ENCODE results near the gene CTAGE8.
"Not testable (repeated sequence)": the region's sequence is repeated elsewhere in the genome, so short reads cannot be mapped to it uniquely, and the experiment has no call there.

The CTAGE8 gene

DNA sequence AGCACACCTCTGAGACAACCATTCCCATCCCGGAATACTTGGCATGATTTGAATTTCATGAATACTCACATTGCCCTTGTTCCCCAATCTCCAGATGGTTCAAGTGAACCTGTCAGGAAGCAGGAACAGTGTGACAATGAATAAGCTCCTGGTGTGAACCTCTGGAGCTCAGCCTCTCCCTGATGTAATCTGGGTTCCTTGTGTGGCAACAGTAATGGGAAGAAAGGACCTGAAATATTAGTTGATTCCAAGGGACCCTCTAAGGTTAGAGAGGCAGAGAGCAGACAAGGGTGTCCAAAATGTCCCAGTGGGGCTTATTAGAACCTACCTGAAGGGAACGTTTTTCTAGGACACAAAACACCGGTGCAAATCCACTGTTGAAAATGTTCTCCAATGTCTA, 13.0 kb downstream of the CTAGE8 start:
- peak; percentile 2 for DNase-seq (ENCODE audit: low spot score)

DNA sequence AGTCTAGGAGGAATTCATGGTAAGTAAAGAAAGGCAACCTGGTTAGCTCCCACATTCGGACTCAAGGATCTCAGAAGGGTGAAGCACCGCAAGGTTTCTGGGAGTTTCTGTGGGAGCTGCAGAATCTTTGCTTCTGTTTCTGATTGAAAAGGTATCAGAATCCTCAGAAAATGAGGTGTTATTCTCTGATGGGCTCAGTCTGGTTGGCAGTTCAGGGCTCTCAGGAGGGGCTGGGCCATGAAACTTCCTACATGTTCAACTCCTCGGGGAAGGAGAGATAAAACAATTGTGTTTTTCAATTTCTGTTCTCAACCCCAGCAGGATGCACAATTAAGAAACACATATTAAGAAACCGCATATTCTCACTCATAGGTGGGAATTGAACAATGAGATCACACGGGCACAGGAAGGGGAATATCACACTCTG, 13.6 kb downstream of the CTAGE8 start:
- peak; percentile 2 for DNase-seq (ENCODE audit: low spot score)

DNA sequence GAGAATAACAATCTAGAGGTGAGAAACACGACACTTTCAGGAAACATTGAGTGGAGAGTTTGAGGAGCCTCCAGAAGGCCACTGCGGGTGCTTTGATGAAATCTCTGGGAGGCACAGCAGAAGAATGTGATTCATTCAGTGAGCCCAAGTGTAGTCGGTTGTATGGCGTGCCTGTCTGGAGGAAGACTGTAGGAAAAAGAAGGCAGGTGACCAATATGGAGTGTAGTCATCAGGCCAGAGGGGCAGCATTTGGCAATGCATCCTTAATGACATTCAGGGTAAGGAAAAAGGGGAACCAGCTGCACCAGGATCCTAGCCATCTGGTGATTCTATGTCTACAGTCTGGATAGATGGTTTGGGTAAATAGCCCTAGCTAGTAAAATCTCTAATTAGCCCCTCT, 16.8 kb downstream of the CTAGE8 start:
- not testable (repeated sequence) for DNase-seq (ENCODE audit: low spot score)

DNA sequence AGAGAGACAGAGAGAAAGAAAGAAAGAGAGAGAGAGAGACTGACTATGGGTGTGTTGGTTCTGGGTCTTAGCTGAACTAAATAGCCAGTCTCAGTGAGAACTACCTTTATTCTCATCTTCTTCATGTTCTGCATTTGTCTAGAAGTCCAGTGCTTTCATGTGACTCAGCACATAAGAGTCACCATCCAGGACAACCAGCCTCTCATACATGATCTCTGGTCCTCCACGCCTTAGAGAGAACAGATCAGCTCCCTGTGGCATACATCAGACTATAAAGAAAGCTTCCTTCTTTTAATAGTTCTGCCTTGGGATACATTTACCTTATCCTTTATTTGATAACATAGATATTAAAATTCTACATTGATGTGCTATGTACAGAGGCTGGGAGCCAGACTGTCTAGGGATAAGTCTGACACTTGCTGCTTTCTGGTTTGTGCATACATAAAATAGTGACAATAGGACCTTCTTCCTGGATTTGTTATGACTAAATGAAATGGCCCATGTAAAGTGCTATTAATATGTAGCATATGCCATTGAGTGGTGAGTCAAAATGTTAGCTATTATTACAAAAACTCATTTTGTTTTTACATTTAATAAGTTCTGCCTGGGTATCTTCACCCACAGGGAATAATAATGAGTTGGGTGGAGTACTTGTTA, 21.3 kb downstream of the CTAGE8 start:
- not testable (repeated sequence) for DNase-seq (ENCODE audit: low spot score)

DNA sequence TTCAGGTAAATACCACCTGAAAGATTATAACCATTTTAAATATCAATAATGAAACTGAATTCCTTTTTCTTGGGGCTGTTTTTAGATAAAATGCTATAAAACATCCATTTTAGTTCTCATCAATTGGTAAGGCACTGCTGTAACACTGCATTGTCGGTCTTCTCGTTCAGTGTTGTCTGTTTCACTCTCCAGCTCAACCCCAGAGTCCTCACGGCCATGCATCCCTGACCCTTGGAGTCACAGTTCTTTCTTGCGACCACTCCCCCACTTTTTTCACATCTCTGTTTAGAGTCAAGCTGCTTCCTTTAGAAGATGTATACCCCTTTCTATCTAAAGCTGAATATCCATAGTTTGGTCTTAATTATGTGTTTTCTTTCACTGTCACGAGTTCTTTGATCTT, 22.1 kb downstream of the CTAGE8 start:
- DNase-seq (ENCODE audit: low spot score) = not testable (repeated sequence)

DNA sequence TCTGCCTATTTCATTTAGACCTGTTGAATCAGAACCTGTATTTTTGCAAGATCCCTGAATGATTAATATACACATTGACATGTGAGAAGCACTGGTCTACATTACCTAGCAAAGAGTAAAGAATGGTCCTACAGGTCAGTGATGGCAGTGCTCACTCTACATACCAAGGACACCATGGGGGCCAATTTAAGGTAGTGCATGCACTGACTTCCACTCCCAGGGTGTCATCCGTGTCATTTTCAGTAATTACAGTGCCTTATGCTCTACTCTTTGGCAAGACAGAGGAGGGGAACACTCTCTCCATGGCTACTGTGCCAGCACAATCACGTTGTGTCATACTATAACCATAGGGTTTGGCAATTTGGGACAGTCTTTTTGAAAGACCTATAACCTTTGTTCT, 23.7 kb downstream of the CTAGE8 start:
- DNase-seq (ENCODE audit: low spot score) = not testable (repeated sequence)

DNA sequence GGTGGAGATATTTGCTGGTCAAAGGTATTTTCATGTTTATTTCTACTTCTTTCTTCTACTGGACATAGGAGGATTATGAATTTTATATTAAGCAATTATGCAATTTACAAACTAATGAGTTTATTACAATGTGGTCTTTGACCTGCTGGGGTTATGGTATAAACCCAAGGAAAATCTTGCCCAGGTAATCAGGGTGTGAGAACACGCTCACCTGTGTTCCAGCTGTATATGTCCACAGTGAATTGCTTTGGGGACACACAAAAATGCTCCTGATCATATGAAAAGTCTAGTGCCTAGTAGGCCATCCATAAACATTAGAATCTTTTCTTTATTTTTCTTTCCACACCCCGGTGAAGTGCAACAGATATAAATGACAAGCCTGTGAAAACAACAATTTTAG, 29.7 kb downstream of the CTAGE8 start, which contains the start of gene OR2A42:
OR2A42 (minus strand) TSS at position 241 of the 400 bp plus-strand sequence. CDS start 6,762 bp downstream, outside the sequence.
- DNase-seq (ENCODE audit: low spot score) = not testable (repeated sequence)

DNA sequence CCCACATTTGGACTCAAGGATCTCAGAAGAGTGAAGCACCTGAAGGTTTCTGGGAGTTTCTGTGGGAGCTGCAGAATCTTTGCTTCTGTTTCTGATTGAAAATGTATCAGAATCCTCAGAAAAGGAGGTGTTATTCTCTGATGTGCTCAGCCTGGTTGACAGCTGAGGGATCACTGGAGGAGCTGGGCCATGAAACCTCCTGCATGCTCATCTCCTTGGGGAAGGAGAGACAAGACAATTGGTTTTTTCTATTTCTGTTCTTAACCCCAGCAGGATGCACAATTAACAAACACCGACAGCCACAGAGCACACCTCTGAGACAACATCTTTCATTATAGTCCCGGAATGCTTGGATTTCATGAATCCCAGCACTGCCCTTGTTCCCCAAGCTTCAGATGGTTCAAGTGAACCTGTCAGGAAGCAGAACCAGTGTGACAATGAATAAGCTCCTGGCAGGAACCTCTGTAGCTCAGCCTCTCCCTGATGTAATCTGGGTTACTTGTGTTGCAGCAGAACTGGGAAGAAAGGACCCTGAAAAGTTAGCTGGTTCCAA, 30.5 kb downstream of the CTAGE8 start:
- DNase-seq (ENCODE audit: low spot score) = not testable (repeated sequence)

DNA sequence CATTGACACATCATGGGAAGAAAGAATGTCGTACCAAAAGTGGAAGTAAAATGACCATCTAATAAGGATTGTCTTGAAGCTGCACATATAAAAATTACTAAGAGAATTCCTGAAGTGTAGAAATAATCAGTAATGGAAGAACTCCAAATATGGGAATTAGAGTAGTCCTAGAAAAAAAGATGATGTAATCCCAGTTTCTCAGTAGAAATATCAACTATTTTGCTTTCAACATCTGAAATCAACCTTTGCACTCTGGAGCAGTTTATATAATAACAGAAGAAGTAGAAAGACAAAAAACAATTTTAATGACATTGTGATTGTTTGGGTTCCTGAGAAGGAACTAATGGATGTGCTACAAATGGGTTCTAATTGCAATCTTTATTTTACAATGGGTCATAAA, 36.0 kb downstream of the CTAGE8 start:
- DNase-seq (ENCODE audit: low spot score) = not testable (repeated sequence)

DNA sequence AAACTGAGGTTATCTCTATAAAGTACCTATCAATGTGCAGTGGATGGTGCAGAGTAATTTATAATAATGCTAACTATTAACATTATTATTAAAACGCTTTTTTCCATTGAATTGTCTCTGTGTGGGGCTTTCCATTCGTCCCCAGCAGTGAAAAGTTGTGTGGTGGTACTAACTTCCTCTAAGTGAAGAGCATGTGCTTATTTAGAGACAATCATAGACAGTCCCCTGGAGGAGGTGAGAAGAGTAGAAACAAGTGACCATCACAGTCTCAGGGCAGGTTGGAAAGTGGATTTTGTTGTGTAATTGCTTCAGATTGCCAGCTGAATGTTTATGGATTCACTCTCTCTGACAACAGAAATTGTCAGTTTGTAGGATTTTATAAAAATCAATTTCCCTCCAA, 38.1 kb downstream of the CTAGE8 start:
- DNase-seq (ENCODE audit: low spot score) = not testable (repeated sequence)

DNA sequence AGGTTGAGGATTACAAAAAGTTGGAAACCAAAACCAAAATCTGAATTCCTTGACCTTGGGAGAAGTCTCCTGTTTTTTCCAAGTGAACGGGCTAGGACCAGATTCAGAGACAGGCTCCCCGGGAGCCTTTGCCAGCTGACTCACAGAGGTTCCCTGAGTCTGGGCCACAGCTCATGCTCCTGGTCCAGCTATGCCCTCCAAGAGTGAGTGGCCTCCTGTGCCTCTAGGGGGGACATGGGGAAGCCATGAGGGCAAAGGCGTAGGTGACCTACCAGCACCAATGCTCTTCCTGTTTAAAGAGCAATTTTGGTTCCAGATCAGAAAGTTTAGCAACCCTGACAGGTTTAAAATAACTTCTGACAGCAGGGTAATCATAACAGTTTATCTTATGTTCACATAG, 40.3 kb downstream of the CTAGE8 start:
- not testable (repeated sequence) for DNase-seq (ENCODE audit: low spot score)

DNA sequence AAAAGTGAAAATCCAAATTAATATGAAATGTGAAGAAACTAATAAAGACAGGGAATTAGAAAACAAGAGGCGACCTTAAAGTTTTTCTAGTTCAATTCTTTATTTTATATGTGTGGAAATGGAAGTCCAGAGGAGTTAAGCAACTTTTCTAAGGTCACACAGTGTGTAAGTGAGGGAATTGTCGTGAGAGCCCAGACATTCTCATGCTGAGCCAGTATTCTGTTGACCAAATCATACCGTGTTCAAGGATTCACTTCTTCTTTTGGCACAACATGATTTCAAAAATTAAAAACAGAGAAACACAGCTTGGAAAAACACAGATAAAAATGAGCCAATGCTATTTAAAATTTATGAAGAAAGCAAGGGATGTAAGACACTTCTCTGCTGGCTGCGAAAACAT, 42.2 kb downstream of the CTAGE8 start:
- not testable (repeated sequence) for DNase-seq (ENCODE audit: low spot score)

DNA sequence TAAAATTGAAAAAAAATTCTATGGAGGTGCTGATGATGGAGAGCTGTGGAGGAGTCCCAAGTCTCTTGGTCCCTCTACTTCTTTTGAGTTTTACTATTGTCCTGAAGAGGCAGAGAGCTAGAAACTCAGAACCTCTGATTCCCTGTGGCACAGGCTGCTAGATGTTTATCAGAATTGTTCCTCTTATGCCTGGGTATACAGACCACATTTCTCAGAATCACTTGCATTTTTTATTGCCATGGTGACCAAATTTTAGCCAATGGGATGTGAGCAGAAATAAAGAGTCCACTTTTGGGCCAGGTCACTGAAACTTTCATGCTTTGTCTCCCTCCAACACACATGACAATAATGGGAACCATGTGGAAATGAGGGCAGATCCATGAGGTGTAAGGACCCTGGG, 45.4 kb downstream of the CTAGE8 start:
- not testable (repeated sequence) for DNase-seq (ENCODE audit: low spot score)

DNA sequence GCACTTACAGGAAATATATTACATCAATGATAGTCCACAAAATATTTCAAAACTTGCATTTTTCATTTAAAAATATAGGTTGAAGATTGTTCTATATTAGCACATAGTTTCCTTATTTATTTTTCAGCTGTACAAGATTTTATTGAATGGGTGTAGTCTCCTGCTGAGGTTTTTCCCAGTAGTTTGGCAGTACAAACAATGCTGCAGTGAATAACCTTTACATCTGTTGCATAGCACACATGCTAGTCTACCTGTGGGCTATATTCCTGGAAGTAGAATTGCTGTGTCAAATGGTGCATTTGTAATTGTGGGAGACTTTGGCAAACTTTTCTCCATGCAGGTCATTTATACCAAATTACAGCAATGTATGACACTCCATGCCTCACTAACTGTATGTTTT, 48.6 kb downstream of the CTAGE8 start:
- DNase-seq (ENCODE audit: low spot score) = not testable (repeated sequence)

DNA sequence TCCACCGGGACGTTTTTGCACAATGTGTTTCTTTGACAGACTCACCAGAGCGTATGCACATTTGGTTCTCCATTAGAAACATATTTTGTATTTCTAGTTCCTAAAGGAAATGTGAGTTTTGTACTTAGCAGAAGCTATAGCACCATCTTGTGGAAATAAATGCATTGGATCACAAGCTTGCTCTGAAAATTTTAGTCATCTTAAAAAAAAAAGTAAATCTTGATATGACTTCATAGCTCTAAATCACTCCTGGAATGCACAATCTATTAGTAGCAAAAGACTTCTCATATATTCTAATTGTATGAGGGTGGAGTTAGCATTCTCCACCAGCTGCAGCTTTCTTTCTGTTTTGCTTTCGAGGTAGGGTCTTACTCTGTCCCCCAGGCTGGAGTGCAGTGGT, 49.9 kb downstream of the CTAGE8 start:
- DNase-seq (ENCODE audit: low spot score) = not testable (repeated sequence)

DNA sequence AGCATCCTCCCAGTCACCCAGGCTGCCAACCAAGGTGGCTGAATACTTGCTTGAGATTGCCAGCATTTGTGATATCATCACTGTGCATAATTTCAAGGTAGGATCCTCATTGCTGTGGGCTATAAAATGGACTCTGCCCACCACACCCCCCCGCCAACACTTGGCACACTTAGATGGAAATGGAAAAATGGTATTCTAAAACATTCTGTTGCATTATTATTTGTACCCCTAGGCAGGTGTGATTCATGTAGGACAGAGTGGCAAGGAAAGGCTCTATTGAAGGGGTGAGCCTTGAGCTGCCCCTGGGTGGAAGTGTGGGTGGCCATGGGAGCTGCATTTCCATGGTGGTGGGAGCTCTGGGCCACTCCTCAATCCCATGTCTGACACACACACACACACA, 50.5 kb downstream of the CTAGE8 start:
- DNase-seq (ENCODE audit: low spot score) = not testable (repeated sequence)

DNA sequence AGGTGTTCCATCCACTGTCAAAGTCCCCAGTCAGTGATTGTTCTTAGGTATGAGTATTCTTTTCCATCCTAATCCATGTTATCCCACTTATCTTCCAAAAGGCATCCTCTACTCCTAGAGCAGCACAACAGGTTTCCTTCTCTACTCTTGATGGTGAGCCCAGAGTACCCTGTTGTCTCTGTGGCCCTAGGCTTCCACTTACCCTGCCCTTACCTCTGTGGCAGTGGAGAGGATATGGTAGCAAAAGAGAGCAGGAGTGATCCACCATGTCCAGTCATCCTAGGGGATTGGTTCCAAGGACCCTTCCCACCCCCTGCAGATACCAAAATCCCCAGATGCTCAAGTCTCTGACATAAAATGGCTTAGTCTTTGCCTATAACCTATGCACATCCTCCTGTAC, 51.9 kb downstream of the CTAGE8 start:
- not testable (repeated sequence) for DNase-seq (ENCODE audit: low spot score)

All from hematopoietic multipotent progenitor cell treated with erythropoietin and hydrocortisone succinate and interleukin-3 and kit ligand, for 15 days (in vitro differentiated cells).